ENCODE results near the gene OLFML1.

The OLFML1 gene

GRCh38 chr11:7501251-7501650 lies 15.9 kb downstream of the OLFML1 start:
- Histone ChIP-seq H3K27ac (ENCODE audit: low read depth, low read length) (no peak overlapping the region), H3K4me2 (ENCODE audit: low read depth, low read length, poor library complexity, severe bottlenecking) (no peak overlapping the region), H3K9me3 (ENCODE audit: insufficient read depth, low read length) (no peaks in the 10 kb centered on the region), H3K27me3 (ENCODE audit: low read length) (no peaks in the 10 kb centered on the region), H3K9me2 (replicated peaks; ENCODE audit: insufficient read depth, low read length) (no peaks in the 10 kb centered on the region), H3K9ac (ENCODE audit: low read length) (no peak overlapping the region), H4K20me1 (ENCODE audit: low read depth, low read length) (no peaks in the 10 kb centered on the region), H3F3A (ENCODE audit: insufficient read depth) (no peaks in the 10 kb centered on the region), H2AFZ (ENCODE audit: low read depth, low read length, severe bottlenecking) (no peak overlapping the region), H3K4me3 (ENCODE audit: insufficient read depth, low read length, poor library complexity, severe bottlenecking) (no peak overlapping the region), H3K36me3 (ENCODE audit: low read length) (no peaks in the 10 kb centered on the region), H3K79me2 (ENCODE audit: insufficient read depth, low read length) (no peaks in the 10 kb centered on the region)
- no peak for TF ChIP-seq EZH2phosphoT487 (conservative IDR thresholded peaks at IDR 0.05; ENCODE audit: low read length)

DNA sequence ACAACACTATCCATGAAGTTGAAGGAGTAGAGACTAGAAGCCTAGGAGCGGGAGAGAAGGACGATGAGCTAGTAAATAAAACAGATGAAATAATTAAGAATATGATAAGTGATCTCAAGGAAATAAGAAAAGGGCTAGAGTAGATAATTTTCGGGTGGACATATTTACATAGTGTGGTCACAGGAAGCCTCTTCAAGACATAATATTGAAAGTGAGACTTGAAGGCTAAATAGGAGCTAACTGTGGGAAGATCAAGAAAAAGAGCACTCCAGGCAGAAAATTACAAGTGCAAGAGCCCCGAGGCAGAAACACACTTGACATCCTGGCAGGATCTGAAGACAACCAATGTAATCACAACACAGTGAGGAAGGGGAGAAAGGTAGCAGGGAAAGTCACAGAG lies 16.6 kb downstream of the OLFML1 start:
- Histone ChIP-seq H3K27ac (ENCODE audit: low read depth, low read length) (no peak overlapping the region), H3K4me3 (ENCODE audit: insufficient read depth, low read length, poor library complexity, severe bottlenecking) (no peak overlapping the region), H2AFZ (ENCODE audit: low read depth, low read length, severe bottlenecking) (no peak overlapping the region), H3K36me3 (ENCODE audit: low read length) (no peaks in the 10 kb centered on the region), H3K9ac (ENCODE audit: low read length) (no peak overlapping the region), H3K9me3 (ENCODE audit: insufficient read depth, low read length) (no peaks in the 10 kb centered on the region), H3K4me2 (ENCODE audit: low read depth, low read length, poor library complexity, severe bottlenecking) (no peak overlapping the region), H3K27me3 (ENCODE audit: low read length) (no peaks in the 10 kb centered on the region), H3F3A (ENCODE audit: insufficient read depth) (no peaks in the 10 kb centered on the region), H3K79me2 (ENCODE audit: insufficient read depth, low read length) (no peaks in the 10 kb centered on the region), H3K9me2 (replicated peaks; ENCODE audit: insufficient read depth, low read length) (no peaks in the 10 kb centered on the region), H4K20me1 (ENCODE audit: low read depth, low read length) (no peaks in the 10 kb centered on the region)
- no peak for TF ChIP-seq EZH2phosphoT487 (conservative IDR thresholded peaks at IDR 0.05; ENCODE audit: low read length)
- TF ChIP-seq, protein P1, sequence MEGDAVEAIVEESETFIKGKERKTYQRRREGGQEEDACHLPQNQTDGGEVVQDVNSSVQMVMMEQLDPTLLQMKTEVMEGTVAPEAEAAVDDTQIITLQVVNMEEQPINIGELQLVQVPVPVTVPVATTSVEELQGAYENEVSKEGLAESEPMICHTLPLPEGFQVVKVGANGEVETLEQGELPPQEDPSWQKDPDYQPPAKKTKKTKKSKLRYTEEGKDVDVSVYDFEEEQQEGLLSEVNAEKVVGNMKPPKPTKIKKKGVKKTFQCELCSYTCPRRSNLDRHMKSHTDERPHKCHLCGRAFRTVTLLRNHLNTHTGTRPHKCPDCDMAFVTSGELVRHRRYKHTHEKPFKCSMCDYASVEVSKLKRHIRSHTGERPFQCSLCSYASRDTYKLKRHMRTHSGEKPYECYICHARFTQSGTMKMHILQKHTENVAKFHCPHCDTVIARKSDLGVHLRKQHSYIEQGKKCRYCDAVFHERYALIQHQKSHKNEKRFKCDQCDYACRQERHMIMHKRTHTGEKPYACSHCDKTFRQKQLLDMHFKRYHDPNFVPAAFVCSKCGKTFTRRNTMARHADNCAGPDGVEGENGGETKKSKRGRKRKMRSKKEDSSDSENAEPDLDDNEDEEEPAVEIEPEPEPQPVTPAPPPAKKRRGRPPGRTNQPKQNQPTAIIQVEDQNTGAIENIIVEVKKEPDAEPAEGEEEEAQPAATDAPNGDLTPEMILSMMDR (IDR thresholded peaks at IDR 0.05; ENCODE audit: insufficient read depth, low read length, poor library complexity, severe bottlenecking), result no peak

DNA sequence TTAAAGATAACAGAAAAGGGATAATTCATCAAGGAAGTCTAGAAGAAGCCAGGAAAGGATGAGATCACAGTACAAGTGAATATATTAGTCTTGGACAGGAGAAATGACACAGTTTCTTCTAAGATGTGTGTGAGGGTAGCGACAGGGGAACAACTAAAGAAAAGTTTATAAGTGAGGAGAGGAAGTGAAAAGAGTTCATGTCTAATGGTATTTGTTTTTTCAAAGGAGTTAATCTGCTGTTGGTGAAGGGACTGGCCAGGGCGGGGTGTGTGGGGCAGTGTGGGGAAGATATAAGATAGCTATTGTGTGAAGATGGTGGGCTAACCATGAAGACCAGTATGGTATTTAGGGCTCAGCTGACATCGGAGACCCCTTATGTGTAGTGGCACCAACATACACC lies 20.9 kb downstream of the OLFML1 start:
- no peaks in the 10 kb centered on the region for H3K27me3 ChIP-seq (ENCODE audit: low read length)
- no peak overlapping the region for H3K27ac ChIP-seq (ENCODE audit: low read depth, low read length)
- no peaks in the 10 kb centered on the region for H3F3A ChIP-seq (ENCODE audit: insufficient read depth)
- no peaks in the 10 kb centered on the region for H4K20me1 ChIP-seq (ENCODE audit: low read depth, low read length)
- no peaks in the 10 kb centered on the region for H3K9me3 ChIP-seq (ENCODE audit: insufficient read depth, low read length)
- H3K9me2 ChIP-seq (replicated peaks; ENCODE audit: insufficient read depth, low read length), result no peaks in the 10 kb centered on the region
- H2AFZ ChIP-seq (ENCODE audit: low read depth, low read length, severe bottlenecking), result no peak overlapping the region
- H3K4me3 ChIP-seq (ENCODE audit: insufficient read depth, low read length, poor library complexity, severe bottlenecking), result no peak overlapping the region
- H3K9ac ChIP-seq (ENCODE audit: low read length), result no peak overlapping the region
- H3K4me2 ChIP-seq (ENCODE audit: low read depth, low read length, poor library complexity, severe bottlenecking), result no peak overlapping the region
- H3K79me2 ChIP-seq (ENCODE audit: insufficient read depth, low read length), result no peaks in the 10 kb centered on the region
- no peak for TF ChIP-seq EZH2phosphoT487 (conservative IDR thresholded peaks at IDR 0.05; ENCODE audit: low read length)
- H3K36me3 ChIP-seq (ENCODE audit: low read length), result no peaks in the 10 kb centered on the region

- H3F3A ChIP-seq (ENCODE audit: insufficient read depth), result peaks cover 11% of the 10 kb centered on the region
- no peak overlapping the region for H3K4me3 ChIP-seq (ENCODE audit: insufficient read depth, low read length, poor library complexity, severe bottlenecking)
- no peaks in the 10 kb centered on the region for H3K79me2 ChIP-seq (ENCODE audit: insufficient read depth, low read length)
- no peak overlapping the region for H2AFZ ChIP-seq (ENCODE audit: low read depth, low read length, severe bottlenecking)
- no peak overlapping the region for H3K9ac ChIP-seq (ENCODE audit: low read length)
- H3K36me3 ChIP-seq (ENCODE audit: low read length), result no peaks in the 10 kb centered on the region
- no peaks in the 10 kb centered on the region for H3K9me2 ChIP-seq (replicated peaks; ENCODE audit: insufficient read depth, low read length)
- no peak overlapping the region for H3K27ac ChIP-seq (ENCODE audit: low read depth, low read length)
- H4K20me1 ChIP-seq (ENCODE audit: low read depth, low read length), result no peaks in the 10 kb centered on the region
- H3K27me3 ChIP-seq (ENCODE audit: low read length), result no peaks in the 10 kb centered on the region
- TF ChIP-seq, protein P1 (IDR thresholded peaks at IDR 0.05; ENCODE audit: insufficient read depth, low read length, poor library complexity, severe bottlenecking), result no peak
- TF ChIP-seq EZH2phosphoT487 (conservative IDR thresholded peaks at IDR 0.05; ENCODE audit: low read length), result no peak
- no peaks in the 10 kb centered on the region for H3K9me3 ChIP-seq (ENCODE audit: insufficient read depth, low read length)
- no peak overlapping the region for H3K4me2 ChIP-seq (ENCODE audit: low read depth, low read length, poor library complexity, severe bottlenecking)
These were observed 22.8 kb downstream of the OLFML1 start for GRCh38 chr11:7508087-7508486.
